ENCODE measurements around the gene CKS2.

DNA sequence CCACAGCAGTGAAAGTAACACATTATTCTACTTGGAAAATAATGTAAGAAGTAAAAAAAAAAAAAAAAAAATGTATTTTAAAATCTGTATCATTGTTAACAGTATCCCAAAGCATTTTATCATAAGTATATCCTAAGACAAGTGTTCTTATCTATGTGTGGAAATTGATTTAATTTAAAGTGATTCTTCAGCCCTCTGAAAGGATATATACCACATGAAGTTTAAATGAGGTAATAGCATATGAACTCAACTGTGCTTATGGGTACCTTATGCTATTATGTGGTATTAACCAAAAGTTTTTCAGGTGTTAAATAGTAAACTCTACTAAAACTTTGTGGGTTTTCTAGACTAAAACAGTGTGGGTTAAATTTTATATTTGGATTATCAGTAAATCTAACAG, 4.5 kb downstream of the CKS2 start:
- TF ChIP-seq, protein P1, sequence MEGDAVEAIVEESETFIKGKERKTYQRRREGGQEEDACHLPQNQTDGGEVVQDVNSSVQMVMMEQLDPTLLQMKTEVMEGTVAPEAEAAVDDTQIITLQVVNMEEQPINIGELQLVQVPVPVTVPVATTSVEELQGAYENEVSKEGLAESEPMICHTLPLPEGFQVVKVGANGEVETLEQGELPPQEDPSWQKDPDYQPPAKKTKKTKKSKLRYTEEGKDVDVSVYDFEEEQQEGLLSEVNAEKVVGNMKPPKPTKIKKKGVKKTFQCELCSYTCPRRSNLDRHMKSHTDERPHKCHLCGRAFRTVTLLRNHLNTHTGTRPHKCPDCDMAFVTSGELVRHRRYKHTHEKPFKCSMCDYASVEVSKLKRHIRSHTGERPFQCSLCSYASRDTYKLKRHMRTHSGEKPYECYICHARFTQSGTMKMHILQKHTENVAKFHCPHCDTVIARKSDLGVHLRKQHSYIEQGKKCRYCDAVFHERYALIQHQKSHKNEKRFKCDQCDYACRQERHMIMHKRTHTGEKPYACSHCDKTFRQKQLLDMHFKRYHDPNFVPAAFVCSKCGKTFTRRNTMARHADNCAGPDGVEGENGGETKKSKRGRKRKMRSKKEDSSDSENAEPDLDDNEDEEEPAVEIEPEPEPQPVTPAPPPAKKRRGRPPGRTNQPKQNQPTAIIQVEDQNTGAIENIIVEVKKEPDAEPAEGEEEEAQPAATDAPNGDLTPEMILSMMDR (IDR thresholded peaks at IDR 0.05; ENCODE audit: insufficient read depth, low read depth, low read length): no peak
- no peak for TF ChIP-seq EZH2 (IDR thresholded peaks at IDR 0.05; ENCODE audit: insufficient read depth, low read length)
